ENCODE measurements around the gene PHTF1.

The PHTF1 gene

DNA sequence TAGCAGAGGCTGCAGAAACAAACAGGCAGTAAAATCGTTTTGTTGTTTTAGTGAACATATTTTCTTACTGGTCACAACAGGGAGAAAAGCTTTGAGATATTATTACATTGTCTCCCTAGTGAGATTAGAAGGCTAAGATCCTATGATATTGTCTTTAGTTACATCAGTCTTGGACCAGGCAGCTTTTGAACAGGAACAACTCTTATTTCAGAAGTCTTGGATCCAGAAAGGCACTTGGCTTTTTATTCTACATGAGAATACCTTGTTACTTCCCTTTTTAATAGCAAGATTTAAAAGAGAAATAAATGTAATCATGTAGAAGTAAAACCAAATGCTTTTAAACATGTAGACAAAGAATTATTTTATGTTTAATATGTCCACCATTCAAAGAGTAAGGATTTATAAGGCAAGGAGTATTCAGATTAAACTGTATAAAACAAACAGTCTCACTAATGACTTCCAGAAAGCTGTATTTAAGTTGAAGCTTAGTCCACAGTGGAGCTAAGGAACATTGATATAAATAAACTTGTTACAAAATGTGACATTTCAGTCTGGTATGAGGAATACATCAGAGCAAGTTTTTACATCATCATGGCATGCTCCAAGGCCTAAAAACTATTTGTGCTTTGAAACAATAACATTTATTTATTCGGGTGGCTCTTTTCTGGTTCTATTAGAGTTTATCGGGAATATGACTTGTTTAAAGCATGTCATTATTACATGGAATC is 72.2 kb downstream of the PHTF1 start:
- DNase-seq = no peak
- no peak overlapping the region for H3K27ac ChIP-seq
- TF ChIP-seq, protein P1, sequence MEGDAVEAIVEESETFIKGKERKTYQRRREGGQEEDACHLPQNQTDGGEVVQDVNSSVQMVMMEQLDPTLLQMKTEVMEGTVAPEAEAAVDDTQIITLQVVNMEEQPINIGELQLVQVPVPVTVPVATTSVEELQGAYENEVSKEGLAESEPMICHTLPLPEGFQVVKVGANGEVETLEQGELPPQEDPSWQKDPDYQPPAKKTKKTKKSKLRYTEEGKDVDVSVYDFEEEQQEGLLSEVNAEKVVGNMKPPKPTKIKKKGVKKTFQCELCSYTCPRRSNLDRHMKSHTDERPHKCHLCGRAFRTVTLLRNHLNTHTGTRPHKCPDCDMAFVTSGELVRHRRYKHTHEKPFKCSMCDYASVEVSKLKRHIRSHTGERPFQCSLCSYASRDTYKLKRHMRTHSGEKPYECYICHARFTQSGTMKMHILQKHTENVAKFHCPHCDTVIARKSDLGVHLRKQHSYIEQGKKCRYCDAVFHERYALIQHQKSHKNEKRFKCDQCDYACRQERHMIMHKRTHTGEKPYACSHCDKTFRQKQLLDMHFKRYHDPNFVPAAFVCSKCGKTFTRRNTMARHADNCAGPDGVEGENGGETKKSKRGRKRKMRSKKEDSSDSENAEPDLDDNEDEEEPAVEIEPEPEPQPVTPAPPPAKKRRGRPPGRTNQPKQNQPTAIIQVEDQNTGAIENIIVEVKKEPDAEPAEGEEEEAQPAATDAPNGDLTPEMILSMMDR (IDR thresholded peaks at IDR 0.05; ENCODE audit: low read depth, low read length) = no peak
- no peak overlapping the region for H3K4me3 ChIP-seq (ENCODE audit: low read depth, low read length)
- no peaks in the 10 kb centered on the region; the same call in 1 of the 2 replicates for H3K36me3 ChIP-seq
- H3K9me3 ChIP-seq (ENCODE audit: severe bottlenecking) = no peaks in the 10 kb centered on the region
- H3K27me3 ChIP-seq (ENCODE audit: insufficient read depth, low read depth, severe bottlenecking) = no peaks in the 10 kb centered on the region

DNA sequence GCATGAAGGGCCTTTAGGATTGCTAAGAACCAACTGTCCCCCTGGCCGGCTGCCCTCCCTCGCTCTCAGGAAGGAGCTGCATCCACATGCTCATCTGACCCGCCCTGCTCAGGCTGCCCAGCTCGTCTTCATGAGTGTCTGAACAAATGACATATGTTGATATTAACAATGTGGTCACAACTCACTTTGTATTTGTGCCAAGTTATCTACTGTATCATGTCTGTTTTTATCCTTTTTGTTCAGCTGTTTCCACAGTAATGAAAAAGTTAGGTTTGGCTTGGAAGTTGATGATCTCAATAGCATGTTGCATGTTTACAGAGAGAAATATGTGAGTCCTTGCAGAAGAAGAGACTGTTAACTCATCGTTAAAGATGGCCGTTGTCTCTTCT is 75.1 kb downstream of the PHTF1 start:
- TF ChIP-seq, protein P1 (IDR thresholded peaks at IDR 0.05; ENCODE audit: low read depth, low read length) = no peak
- Histone ChIP-seq H3K27ac (no peak overlapping the region), H3K27me3 (ENCODE audit: insufficient read depth, low read depth, severe bottlenecking) (no peaks in the 10 kb centered on the region), H3K36me3 (no peaks in the 10 kb centered on the region; the same call in 1 of the 2 replicates), H3K9me3 (ENCODE audit: severe bottlenecking) (no peaks in the 10 kb centered on the region), H3K4me3 (ENCODE audit: low read depth, low read length) (no peak overlapping the region)
- DNase-seq = no peak

DNA sequence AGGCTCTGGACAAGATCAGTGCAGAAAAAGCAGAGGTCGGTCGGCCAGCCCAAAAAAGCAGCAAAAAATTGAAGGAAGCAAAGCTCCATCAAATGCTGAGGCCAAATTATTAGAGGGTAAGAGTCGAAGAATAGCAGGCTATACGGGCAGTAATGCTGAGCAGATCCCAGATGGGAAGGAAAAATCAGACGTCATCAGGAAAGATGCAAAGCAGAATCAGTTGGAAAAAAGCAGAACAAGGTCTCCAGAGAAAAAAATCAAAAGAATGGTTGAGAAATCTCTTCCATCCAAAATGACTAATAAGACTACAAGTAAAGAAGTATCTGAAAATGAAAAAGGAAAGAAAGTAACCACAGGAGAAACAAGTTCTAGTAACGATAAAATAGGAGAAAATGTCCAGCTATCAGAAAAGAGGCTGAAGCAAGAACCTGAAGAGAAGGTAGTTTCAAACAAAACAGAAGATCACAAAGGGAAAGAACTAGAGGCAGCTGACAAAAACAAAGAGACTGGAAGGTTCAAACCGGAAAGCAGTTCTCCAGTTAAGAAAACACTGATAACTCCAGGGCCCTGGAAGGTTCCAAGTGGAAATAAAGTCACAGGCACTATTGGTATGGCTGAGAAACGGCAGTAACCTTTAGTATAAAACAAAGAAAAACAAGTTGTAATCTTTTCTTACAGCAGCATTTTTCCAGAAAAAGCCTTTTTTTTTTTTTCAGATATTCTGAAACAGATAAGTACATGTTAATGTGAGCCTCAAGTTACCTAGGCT is 75.7 kb downstream of the PHTF1 start:
- no peaks in the 10 kb centered on the region for H3K9me3 ChIP-seq (ENCODE audit: severe bottlenecking)
- no peak for DNase-seq
- TF ChIP-seq, protein P1 (IDR thresholded peaks at IDR 0.05; ENCODE audit: low read depth, low read length) = no peak
- H3K27me3 ChIP-seq (ENCODE audit: insufficient read depth, low read depth, severe bottlenecking) = no peaks in the 10 kb centered on the region
- no peak overlapping the region for H3K4me3 ChIP-seq (ENCODE audit: low read depth, low read length)
- H3K36me3 ChIP-seq = no peaks in the 10 kb centered on the region; the same call in 1 of the 2 replicates
- no peak overlapping the region for H3K27ac ChIP-seq

DNA sequence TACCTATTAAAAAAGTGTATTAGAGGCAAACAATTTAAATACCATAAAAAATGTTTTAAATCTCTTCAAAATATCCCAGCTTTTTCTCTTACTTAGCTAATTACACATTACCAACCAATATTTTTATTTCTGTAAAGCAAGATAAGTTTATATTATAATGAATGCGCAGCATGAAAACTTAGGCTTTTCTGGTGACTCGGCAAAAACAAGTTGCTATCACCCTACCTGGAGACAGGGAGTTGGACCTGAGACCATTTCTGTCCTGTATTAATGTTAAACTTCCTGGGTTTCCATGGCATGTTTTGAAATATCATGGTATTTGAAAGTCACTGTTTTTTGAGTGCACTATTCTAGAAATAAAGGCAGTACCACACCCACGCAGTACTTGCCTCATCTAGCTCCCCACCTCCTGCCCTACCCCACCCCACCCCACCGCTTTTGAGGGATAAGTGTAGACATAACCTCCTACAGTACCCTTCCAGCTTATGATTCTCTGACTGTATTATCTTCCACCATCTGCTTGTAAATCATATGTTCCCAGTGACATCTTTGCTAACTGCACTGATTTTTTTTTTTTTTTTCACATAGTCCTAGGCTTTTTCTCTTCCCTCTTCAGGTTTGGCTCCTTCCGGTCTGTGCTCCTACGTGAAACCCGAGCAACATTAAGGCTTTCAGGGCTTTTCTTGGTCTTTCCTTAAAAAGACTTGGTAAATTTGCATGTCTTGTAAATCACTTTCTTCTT is 77.5 kb downstream of the PHTF1 start:
- H3K4me3 ChIP-seq (ENCODE audit: low read depth, low read length) = no peak overlapping the region
- no peaks in the 10 kb centered on the region for H3K9me3 ChIP-seq (ENCODE audit: severe bottlenecking)
- DNase-seq = no peak
- H3K36me3 ChIP-seq = no peaks in the 10 kb centered on the region; the same call in 1 of the 2 replicates
- TF ChIP-seq, protein P1 (IDR thresholded peaks at IDR 0.05; ENCODE audit: low read depth, low read length) = no peak
- no peak overlapping the region for H3K27ac ChIP-seq
- H3K27me3 ChIP-seq (ENCODE audit: insufficient read depth, low read depth, severe bottlenecking) = no peaks in the 10 kb centered on the region

DNA sequence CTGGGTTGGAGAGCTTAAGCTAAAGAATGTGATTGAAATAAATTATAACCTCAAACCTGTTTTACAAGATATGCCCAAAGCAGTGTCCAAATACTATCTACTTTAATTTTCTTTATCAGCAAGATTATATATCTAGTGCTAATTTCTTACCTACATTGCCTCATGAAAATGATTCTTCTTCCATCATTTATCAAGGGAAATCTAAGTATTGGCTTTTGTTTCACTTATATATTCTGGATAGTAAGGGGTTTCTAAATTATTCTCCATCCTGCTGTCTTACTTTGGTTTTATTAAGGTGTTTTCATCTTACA is 81.2 kb downstream of the PHTF1 start:
- Histone ChIP-seq H3K27me3 (ENCODE audit: insufficient read depth, low read depth, severe bottlenecking) (no peaks in the 10 kb centered on the region), H3K9me3 (ENCODE audit: severe bottlenecking) (no peaks in the 10 kb centered on the region), H3K36me3 (peaks cover 4% of the 10 kb centered on the region; the same call in 1 of the 2 replicates), H3K4me3 (ENCODE audit: low read depth, low read length) (no peak overlapping the region), H3K27ac (no peak overlapping the region)
- no peak for DNase-seq
- TF ChIP-seq, protein P1 (IDR thresholded peaks at IDR 0.05; ENCODE audit: low read depth, low read length) = no peak

All from WERI-Rb-1 (cell line).